Mucosa of gallbladder (tissue), 1 donor: ENCODE data around the gene ZSWIM4. TPM values are rescaled to one million over a fixed set of nuclear protein-coding genes. Genes with fewer than 3 reads are reported as not detected.
A peak's percentile ranks its signal among the peaks of the same experiment; 100 is the strongest.
"Not testable (repeated sequence)": the region's sequence is repeated elsewhere in the genome, so short reads cannot be mapped to it uniquely, and the experiment has no call there.

Experiments used
- DNase-seq: peaks from one replicate; pipeline ENCODE4 v3.0.0-alpha.2; 2020; ENCODE audit warnings: low spot score
- total RNA-seq: library from RNA; stranded (reverse); gene quantifications from one replicate; pipeline ENCODE4 v1.2.1, GENCODE V29; 2021
- donor health status: DM: no; HTN: no; CAD: no.

Gene ZSWIM4
- 11.2 TPM for total RNA-seq

GRCh38 chr19:13794757-13795589 lies at the start of gene ZSWIM4:
TSS of gene ZSWIM4 (plus strand) at chr19:13795443. CDS start at chr19:13795649, 206 bp downstream.
- peak; percentile 99 for DNase-seq

DNA sequence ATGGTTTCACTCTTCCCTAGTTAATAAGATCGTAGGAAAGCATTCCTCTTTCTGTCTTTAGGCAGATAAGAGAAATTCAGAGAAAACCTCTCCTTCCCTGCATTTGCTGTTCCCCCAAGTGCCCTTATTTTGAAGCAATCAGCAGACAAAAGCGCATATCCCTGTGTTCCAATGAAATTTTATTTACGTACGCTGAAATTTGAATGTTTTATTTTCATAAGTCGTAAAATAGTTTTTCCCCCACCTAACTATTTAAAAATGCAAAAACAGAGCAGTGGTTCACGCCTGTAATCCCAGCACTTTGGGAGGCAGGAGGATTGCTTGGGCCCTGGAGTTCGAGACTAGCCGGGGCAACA lies 48.2 kb upstream of the ZSWIM4 start:
- no peak for DNase-seq

GRCh38 chr19:13748169-13748828 lies 46.9 kb upstream of the ZSWIM4 start:
- DNase-seq = no peak

DNA sequence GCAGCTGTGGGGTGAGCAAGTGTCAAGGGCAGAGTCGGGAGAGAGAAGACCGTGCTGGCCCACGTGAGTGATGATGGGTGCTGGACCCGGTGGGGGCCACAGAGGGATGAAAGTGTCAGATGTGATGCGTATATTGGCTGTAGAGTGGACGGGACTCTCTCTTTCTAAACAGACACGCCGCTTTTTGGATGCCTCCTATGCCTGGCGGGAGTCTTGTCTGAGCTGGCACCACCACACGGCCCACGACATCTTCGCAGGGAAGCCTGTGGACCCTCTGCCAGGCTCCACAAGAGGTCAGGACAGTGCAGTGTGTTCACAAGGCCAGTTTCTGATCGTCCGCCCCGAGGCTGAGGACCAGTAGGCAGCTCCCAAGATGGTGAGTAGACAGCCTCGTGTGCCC lies 43.8 kb upstream of the ZSWIM4 start:
- DNase-seq = no peak

- DNase-seq = not testable (repeated sequence)
These were observed 41.6 kb upstream of the ZSWIM4 start for GRCh38 chr19:13753622-13754021.

- no peak for DNase-seq
These were observed 39.0 kb upstream of the ZSWIM4 start for GRCh38 chr19:13756210-13756609.

GRCh38 chr19:13757805-13758772 lies 37.2 kb upstream of the ZSWIM4 start:
- no peak for DNase-seq

DNA sequence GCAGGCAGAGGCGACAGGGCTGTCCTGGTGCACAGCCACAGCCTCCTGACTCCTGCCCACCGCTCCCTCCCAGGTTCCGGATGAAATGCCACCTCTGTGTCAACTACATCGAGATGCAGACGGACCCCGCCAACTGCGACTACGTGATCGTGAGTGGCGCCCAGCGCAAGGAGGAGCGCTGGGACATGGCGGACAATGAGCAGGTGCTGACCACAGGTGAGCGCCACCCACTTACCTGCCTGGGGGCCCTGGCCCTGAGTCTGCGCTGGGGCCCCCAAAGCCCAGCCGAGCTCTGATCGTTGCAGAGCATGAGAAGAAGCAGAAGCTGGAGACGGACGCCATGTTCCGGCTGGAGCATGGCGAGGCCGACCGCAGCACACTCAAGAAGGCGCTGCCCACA lies 36.4 kb upstream of the ZSWIM4 start:
- no peak for DNase-seq

- DNase-seq = no peak
These were observed 33.8 kb upstream of the ZSWIM4 start for GRCh38 chr19:13761423-13761822.

- DNase-seq = no peak
These were observed 32.5 kb upstream of the ZSWIM4 start for GRCh38 chr19:13762635-13763235.

DNA sequence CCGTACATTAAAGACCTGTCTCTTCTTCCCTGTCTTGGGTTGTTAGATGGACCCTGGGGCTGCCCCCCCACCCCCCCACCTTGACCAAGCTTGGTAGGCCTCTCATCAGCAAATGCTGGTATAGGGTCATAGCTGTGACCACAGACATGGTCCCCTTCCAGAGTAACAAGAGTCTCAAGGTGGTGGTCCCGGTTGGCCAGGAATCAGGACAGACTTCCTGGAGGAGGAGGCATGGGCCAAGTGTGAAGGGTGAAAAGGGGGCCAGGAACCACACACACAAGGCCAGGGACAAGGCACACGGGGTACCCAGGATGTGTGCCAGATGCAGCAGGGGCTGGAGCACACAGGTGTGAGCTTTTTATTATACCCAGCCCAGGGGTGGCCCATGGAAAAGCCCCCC lies 32.0 kb upstream of the ZSWIM4 start:
- no peak for DNase-seq

- DNase-seq = peak; percentile 74
These were observed 31.0 kb upstream of the ZSWIM4 start, which contains the start of gene MRI1 for GRCh38 chr19:13764101-13764807. TSS of gene MRI1 (plus strand) at chr19:13764522. CDS start at chr19:13764589, 67 bp downstream.

GRCh38 chr19:13764821-13765394 lies 30.3 kb upstream of the ZSWIM4 start:
- no peak for DNase-seq

GRCh38 chr19:13765395-13766094 lies 29.7 kb upstream of the ZSWIM4 start:
- no peak for DNase-seq

DNA sequence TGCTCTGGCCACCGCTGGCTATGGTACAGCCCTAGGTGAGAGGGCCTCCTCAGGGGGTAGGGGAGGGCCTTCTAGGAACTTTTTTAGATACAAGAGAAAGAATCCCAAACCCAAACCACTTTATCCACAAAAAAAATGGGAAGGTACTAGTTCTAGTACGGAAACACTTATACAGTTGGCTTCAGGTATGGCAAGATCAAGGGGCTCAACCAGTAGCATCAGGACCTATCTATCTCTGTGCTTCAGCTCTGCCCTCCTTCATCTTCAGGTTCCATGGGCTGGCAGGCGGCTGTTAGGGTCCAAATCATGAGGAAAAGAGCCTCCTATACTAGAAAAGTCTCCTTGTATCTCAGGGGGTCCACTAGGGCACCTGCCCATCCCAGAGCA lies 29.2 kb upstream of the ZSWIM4 start:
- no peak for DNase-seq

GRCh38 chr19:13768510-13768909 lies 26.7 kb upstream of the ZSWIM4 start:
- DNase-seq = no peak

DNA sequence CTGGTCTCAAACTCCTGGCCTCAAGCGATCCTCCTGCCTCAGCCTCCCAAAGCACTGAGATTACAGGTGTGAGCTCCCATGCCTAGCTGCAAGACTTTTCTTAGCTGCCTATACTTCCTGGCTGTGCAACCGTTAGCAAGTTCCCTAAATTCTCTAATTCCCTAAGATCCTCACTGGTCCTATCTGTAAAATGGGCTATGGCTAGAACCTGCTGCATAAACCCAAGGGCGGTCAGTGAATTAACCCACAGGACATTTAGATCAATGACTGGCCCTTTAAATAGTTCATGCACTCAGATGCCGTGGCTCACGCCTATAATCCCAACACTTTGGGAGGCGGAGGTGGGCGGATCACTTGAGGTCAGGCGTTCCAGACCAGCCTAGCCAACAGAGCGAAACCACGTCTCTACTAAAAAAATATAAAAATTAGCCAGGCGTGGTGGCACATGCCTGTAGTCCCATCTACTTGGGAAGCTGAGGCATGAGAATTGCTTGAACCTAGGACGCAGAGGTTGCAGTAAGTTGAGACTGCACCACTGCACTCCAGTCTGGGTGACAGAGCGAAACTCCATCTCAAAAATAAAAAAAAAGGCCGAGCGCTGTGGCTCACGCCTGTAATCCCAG lies 25.1 kb upstream of the ZSWIM4 start:
- no peak for DNase-seq

DNA sequence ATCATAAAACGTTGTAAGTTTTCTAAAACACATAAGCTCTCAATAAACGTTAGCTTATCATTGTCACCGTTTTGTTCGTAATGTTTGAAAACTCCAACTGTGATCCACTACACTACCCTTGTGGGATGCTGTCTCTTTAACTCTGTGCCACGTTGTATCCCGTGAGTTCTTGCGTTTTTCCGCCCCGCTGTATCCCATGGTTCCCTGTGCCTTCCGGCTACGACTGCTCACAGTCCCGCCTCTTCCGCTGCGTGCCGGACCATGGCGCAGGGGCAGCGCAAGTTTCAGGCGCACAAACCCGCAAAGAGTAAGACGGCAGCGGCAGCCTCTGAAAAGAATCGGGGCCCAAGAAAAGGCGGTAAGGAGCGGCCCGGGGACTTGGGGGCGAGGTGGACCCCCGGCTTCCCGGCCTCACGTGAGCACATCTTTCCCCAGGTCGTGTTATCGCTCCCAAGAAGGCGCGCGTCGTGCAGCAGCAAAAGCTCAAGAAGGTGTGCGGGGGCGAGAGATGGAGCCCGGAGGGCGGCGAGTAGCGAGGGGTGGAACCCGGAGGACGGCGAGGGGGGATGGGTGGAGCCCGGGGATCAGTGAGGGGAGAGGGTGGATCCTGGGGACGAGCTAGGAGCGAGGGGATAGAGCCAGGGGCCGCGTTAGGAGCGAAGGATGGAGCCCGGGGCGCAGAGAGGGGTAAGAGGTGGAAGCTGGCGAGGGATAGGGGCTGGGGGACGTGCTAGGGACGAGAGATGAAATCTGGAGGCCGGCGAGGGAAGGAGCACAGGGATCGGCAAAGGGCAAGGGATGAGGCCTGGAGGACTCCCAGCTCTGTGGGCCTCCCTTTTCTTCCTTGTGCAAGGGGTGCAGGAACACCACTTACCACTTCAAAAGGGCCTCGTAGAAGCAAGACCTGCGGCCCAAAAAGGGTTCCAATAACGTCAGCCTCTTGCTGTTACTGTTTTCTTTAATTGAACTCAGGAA lies 20.7 kb upstream of the ZSWIM4 start, which contains the start of gene C19orf53:
TSS of gene C19orf53 (plus strand) at position 240 of the 975 bp plus-strand sequence. CDS start at position 262, 22 bp downstream.
- peak; percentile 93 for DNase-seq
